ENCODE measurements around the gene NSD2. TPM values are rescaled to one million over a fixed set of nuclear protein-coding genes. Genes with fewer than 3 reads are reported as not detected.

The NSD2 gene
- total RNA-seq, 1 experiment from 2014 or later: 136 TPM

- H2BK12ac ChIP-seq (ENCODE audit: insufficient read length, low read depth, low read length): no peak overlapping the region
- no peaks in the 10 kb centered on the region for H4K20me1 ChIP-seq (ENCODE audit: control insufficient read depth, insufficient read depth, insufficient read length)
- no peak overlapping the region for H4K5ac ChIP-seq (ENCODE audit: insufficient read length, low read depth, low read length)
- no peaks in the 10 kb centered on the region for H3K79me2 ChIP-seq (ENCODE audit: insufficient read depth, low read length)
- H3K4ac ChIP-seq (ENCODE audit: low read depth, low read length): no peak overlapping the region
- H2BK120ac ChIP-seq (ENCODE audit: low read depth, low read length, poor library complexity, severe bottlenecking): no peak overlapping the region
- no peak overlapping the region for H2AFZ ChIP-seq (ENCODE audit: low read length)
- TF ChIP-seq, protein P1, sequence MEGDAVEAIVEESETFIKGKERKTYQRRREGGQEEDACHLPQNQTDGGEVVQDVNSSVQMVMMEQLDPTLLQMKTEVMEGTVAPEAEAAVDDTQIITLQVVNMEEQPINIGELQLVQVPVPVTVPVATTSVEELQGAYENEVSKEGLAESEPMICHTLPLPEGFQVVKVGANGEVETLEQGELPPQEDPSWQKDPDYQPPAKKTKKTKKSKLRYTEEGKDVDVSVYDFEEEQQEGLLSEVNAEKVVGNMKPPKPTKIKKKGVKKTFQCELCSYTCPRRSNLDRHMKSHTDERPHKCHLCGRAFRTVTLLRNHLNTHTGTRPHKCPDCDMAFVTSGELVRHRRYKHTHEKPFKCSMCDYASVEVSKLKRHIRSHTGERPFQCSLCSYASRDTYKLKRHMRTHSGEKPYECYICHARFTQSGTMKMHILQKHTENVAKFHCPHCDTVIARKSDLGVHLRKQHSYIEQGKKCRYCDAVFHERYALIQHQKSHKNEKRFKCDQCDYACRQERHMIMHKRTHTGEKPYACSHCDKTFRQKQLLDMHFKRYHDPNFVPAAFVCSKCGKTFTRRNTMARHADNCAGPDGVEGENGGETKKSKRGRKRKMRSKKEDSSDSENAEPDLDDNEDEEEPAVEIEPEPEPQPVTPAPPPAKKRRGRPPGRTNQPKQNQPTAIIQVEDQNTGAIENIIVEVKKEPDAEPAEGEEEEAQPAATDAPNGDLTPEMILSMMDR (conservative IDR thresholded peaks at IDR 0.05): no peak
- peaks cover 0 to 2% of the 10 kb centered on the region in 2 experiments; a peak in 2 of 4 replicates for H3K4me1 Mint-ChIP-seq
- H4K91ac ChIP-seq (ENCODE audit: insufficient read length, low read depth, low read length): no peak overlapping the region
- H3K27me3 Mint-ChIP-seq (ENCODE audit: low read depth): no peaks in the 10 kb centered on the region
- H3K4me1 ChIP-seq (ENCODE audit: insufficient read depth, low read length): no peaks in the 10 kb centered on the region
- H3K14ac ChIP-seq (ENCODE audit: insufficient read depth, low read length): no peak overlapping the region
- no peaks in the 10 kb centered on the region for H3K79me1 ChIP-seq (ENCODE audit: insufficient read depth, low read depth, low read length, poor library complexity, severe bottlenecking)
- no peaks in the 10 kb centered on the region for H3K27me3 ChIP-seq (ENCODE audit: insufficient read depth, low read length)
- H3K4me2 ChIP-seq (ENCODE audit: insufficient read depth, insufficient read length, low read length): no peak overlapping the region
- H3K9ac ChIP-seq (ENCODE audit: extremely low read depth, insufficient read length, low read length): no peak overlapping the region
- H3K27ac Mint-ChIP-seq: peak overlapping the region in 2 of 3 experiments; percentile 26 to 41; a peak in 3 of 7 replicates
- peak; percentile 24 for DNase-seq
- H2BK5ac ChIP-seq (ENCODE audit: insufficient read length, low read length): no peak overlapping the region
- WGBS (ENCODE audit: extremely low coverage, insufficient read length, low lambda C conversion rate): no CpG with 5 or more reads among the region's 11 CpGs
- H4K8ac ChIP-seq (replicated peaks; ENCODE audit: insufficient read length, low read depth, low read length): no peak overlapping the region
- no peak overlapping the region for H3K18ac ChIP-seq (ENCODE audit: insufficient read length, low read depth, low read length)
- H3K23me2 ChIP-seq (ENCODE audit: insufficient read length, low read depth, low read length, poor library complexity, severe bottlenecking): no peaks in the 10 kb centered on the region
- H2BK15ac ChIP-seq (ENCODE audit: low read depth, low read length): no peak overlapping the region
- H3K56ac ChIP-seq (ENCODE audit: insufficient read length, low read depth, low read length): no peak overlapping the region
- no peak overlapping the region for H3K4me3 Mint-ChIP-seq
- H2BK20ac ChIP-seq (ENCODE audit: low read depth, low read length, poor library complexity, severe bottlenecking): no peak overlapping the region
- H3K36me3 Mint-ChIP-seq (ENCODE audit: insufficient read depth in 1 of 3, low read depth in 3 of 3): peaks cover 34 to 86% (median 73%) of the 10 kb centered on the region in 3 experiments; a peak in 6 of 7 replicates
- no peaks in the 10 kb centered on the region for H3K9me3 ChIP-seq (ENCODE audit: control insufficient read depth, low read depth, low read length)
- no peak overlapping the region for H3K27ac ChIP-seq (ENCODE audit: insufficient read length, low read depth, low read length)
- no peaks in the 10 kb centered on the region for H3K9me3 Mint-ChIP-seq
- no peak overlapping the region for H3K23ac ChIP-seq (ENCODE audit: insufficient read length, low read depth, low read length)
- no peak overlapping the region for H2AK5ac ChIP-seq (ENCODE audit: insufficient read length, low read length)
- H3T11ph ChIP-seq (ENCODE audit: low read length): no peak overlapping the region
These were observed 104.7 kb downstream of the NSD2 start for GRCh38 chr4:1975880-1976279.

Measured in H9 (cell line).